ENCODE data around the gene DUS1L. TPM values are rescaled to one million over a fixed set of nuclear protein-coding genes. Genes with fewer than 3 reads are reported as not detected.

Gene DUS1L
- total RNA-seq, 1 experiment from 2014 or later, result 176 TPM

- no TSS peak for BruUV-seq (replicated peaks)
- ATAC-seq (no peak), DNase-seq (ENCODE audit: low read depth, low spot score) (no peak)
- no peaks in the 10 kb centered on the region for H3K9me2 ChIP-seq (ENCODE audit: insufficient read depth)
- H3K4me3 ChIP-seq (replicated peaks in 1 of 2; ENCODE audit: low read depth in 1 of 2, low read length in 2 of 2), result no peak overlapping the region
- H3K9ac ChIP-seq (ENCODE audit: low read length), result no peak overlapping the region
- no peaks in the 10 kb centered on the region for H3K36me3 ChIP-seq (ENCODE audit: control insufficient read depth in 1 of 2, insufficient read depth in 2 of 2, low read length in 2 of 2)
- no peaks in the 10 kb centered on the region for H3K79me2 ChIP-seq (ENCODE audit: insufficient read depth, low read length)
- H2AFZ ChIP-seq (ENCODE audit: low read depth, low read length, poor library complexity, severe bottlenecking), result no peak overlapping the region
- ChIA-PET POLR2A (interaction anchor here (0.6 kb wide), 1 partner anchor 50 kb away, joined by 3 read pairs; the partner anchor contains the start of genes CENPX and LRRC45), CTCF (no interaction called here), RAD21 (ENCODE audit: low non-redundant PET in 1 of 2, low total read pairs in 2 of 2, uncharacterized antibody in 2 of 2, unreplicated experiment in 2 of 2) (no interaction called here)
- H4K20me1 ChIP-seq (ENCODE audit: insufficient read depth), result peaks cover 2% of the 10 kb centered on the region; the same call in 1 of the 2 replicates
- no peaks in the 10 kb centered on the region for H3K9me3 ChIP-seq (ENCODE audit: control insufficient read depth in 1 of 2, insufficient read depth in 1 of 2, low read depth in 1 of 2, low read length in 2 of 2)
- intact Hi-C loops (cut with micrococcal nuclease), result no loop called here
- no peak overlapping the region for H3K4me2 ChIP-seq (ENCODE audit: low read length)
- TF ChIP-seq, protein P1, sequence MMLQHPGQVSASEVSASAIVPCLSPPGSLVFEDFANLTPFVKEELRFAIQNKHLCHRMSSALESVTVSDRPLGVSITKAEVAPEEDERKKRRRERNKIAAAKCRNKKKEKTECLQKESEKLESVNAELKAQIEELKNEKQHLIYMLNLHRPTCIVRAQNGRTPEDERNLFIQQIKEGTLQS (IDR thresholded peaks at IDR 0.05), result no peak
- TF ChIP-seq CBX3 (IDR thresholded peaks at IDR 0.05; ENCODE audit: low read depth) (no peak), SRF (IDR thresholded peaks at IDR 0.05; ENCODE audit: low read depth) (no peak), EGR1 (IDR thresholded peaks at IDR 0.05; ENCODE audit: low read depth) (no peak), POLR2AphosphoS5 (IDR thresholded peaks at IDR 0.05; ENCODE audit: low read depth, low read length) (no peak), CEBPB (IDR thresholded peaks at IDR 0.05; ENCODE audit: low read depth) (no peak), YY1 (IDR thresholded peaks at IDR 0.05; ENCODE audit: extremely low read depth, insufficient replicate concordance, low read depth, low read length) (no peak), POLR2A (IDR thresholded peaks at IDR 0.05; ENCODE audit: borderline replicate concordance, extremely low read depth, insufficient read depth, insufficient read length) (no peak)
- TF ChIP-seq, protein P2, sequence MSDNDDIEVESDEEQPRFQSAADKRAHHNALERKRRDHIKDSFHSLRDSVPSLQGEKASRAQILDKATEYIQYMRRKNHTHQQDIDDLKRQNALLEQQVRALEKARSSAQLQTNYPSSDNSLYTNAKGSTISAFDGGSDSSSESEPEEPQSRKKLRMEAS (IDR thresholded peaks at IDR 0.05), result no peak
- H3K4me1 ChIP-seq (ENCODE audit: control insufficient read depth in 1 of 2, insufficient read depth in 2 of 2, low read length in 2 of 2), result no peaks in the 10 kb centered on the region
- no peak overlapping the region for H3K27ac ChIP-seq (ENCODE audit: low read depth, low read length)
- H3K27me3 ChIP-seq (ENCODE audit: insufficient read depth, low read length), result no peaks in the 10 kb centered on the region
These were observed 7.2 kb upstream of the DUS1L start for GRCh38 chr17:82072827-82073226.

DNA sequence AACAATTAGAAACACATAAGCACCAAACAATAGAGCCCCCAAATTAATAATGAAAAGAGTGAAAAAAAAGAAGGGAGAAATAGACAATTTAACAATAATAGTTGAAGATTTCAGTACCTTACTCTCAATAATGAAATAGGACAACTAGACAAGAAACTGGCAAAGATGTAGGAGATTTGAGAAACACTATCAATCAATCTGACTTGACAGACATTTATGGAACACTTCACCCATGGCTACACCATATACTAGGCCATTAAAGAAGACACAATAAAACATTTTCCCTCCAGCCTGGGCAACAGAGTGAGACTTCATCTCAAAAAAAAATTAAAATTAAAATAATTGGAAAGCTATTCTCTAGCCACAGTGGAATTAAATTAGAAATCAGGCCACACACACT, 5.0 kb upstream of the DUS1L start:
- Histone ChIP-seq H3K36me3 (ENCODE audit: control insufficient read depth in 1 of 2, insufficient read depth in 2 of 2, low read length in 2 of 2) (no peaks in the 10 kb centered on the region), H3K9me3 (ENCODE audit: control insufficient read depth in 1 of 2, insufficient read depth in 1 of 2, low read depth in 1 of 2, low read length in 2 of 2) (no peaks in the 10 kb centered on the region), H3K9me2 (ENCODE audit: insufficient read depth) (no peaks in the 10 kb centered on the region), H3K27me3 (ENCODE audit: insufficient read depth, low read length) (no peaks in the 10 kb centered on the region), H4K20me1 (ENCODE audit: insufficient read depth) (no peaks in the 10 kb centered on the region), H3K4me3 (replicated peaks in 1 of 2; ENCODE audit: low read depth in 1 of 2, low read length in 2 of 2) (no peak overlapping the region), H2AFZ (ENCODE audit: low read depth, low read length, poor library complexity, severe bottlenecking) (no peak overlapping the region), H3K27ac (ENCODE audit: low read depth, low read length) (no peak overlapping the region), H3K4me2 (ENCODE audit: low read length) (no peak overlapping the region), H3K4me1 (ENCODE audit: control insufficient read depth in 1 of 2, insufficient read depth in 2 of 2, low read length in 2 of 2) (peaks cover 3 to 6% of the 10 kb centered on the region in 2 experiments; a peak in 3 of 4 replicates), H3K79me2 (ENCODE audit: insufficient read depth, low read length) (no peaks in the 10 kb centered on the region), H3K9ac (ENCODE audit: low read length) (no peak overlapping the region)
- TF ChIP-seq POLR2AphosphoS5 (IDR thresholded peaks at IDR 0.05; ENCODE audit: low read depth, low read length), result no peak
- TF ChIP-seq SP1 (IDR thresholded peaks at IDR 0.05; ENCODE audit: low read depth), result no peak
- TF ChIP-seq YY1 (IDR thresholded peaks at IDR 0.05; ENCODE audit: extremely low read depth, insufficient replicate concordance, low read depth, low read length), result no peak
- TF ChIP-seq, protein P3, sequence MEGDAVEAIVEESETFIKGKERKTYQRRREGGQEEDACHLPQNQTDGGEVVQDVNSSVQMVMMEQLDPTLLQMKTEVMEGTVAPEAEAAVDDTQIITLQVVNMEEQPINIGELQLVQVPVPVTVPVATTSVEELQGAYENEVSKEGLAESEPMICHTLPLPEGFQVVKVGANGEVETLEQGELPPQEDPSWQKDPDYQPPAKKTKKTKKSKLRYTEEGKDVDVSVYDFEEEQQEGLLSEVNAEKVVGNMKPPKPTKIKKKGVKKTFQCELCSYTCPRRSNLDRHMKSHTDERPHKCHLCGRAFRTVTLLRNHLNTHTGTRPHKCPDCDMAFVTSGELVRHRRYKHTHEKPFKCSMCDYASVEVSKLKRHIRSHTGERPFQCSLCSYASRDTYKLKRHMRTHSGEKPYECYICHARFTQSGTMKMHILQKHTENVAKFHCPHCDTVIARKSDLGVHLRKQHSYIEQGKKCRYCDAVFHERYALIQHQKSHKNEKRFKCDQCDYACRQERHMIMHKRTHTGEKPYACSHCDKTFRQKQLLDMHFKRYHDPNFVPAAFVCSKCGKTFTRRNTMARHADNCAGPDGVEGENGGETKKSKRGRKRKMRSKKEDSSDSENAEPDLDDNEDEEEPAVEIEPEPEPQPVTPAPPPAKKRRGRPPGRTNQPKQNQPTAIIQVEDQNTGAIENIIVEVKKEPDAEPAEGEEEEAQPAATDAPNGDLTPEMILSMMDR (IDR thresholded peaks at IDR 0.05 in 2 of 3, conservative IDR thresholded peaks at IDR 0.05 in 1 of 3; ENCODE audit: borderline replicate concordance in 1 of 3, insufficient read depth in 1 of 3, low read depth in 2 of 3, low read length in 2 of 3), result no peak
- no peak for TF ChIP-seq ZNF274 (IDR thresholded peaks at IDR 0.05; ENCODE audit: low read depth, low read length)
- no peak for TF ChIP-seq CEBPB (IDR thresholded peaks at IDR 0.05; ENCODE audit: low read depth)
- no peak for TF ChIP-seq EZH2 (IDR thresholded peaks at IDR 0.05)
- no peak for TF ChIP-seq EGR1 (IDR thresholded peaks at IDR 0.05; ENCODE audit: low read depth)
- TF ChIP-seq, protein P4, sequence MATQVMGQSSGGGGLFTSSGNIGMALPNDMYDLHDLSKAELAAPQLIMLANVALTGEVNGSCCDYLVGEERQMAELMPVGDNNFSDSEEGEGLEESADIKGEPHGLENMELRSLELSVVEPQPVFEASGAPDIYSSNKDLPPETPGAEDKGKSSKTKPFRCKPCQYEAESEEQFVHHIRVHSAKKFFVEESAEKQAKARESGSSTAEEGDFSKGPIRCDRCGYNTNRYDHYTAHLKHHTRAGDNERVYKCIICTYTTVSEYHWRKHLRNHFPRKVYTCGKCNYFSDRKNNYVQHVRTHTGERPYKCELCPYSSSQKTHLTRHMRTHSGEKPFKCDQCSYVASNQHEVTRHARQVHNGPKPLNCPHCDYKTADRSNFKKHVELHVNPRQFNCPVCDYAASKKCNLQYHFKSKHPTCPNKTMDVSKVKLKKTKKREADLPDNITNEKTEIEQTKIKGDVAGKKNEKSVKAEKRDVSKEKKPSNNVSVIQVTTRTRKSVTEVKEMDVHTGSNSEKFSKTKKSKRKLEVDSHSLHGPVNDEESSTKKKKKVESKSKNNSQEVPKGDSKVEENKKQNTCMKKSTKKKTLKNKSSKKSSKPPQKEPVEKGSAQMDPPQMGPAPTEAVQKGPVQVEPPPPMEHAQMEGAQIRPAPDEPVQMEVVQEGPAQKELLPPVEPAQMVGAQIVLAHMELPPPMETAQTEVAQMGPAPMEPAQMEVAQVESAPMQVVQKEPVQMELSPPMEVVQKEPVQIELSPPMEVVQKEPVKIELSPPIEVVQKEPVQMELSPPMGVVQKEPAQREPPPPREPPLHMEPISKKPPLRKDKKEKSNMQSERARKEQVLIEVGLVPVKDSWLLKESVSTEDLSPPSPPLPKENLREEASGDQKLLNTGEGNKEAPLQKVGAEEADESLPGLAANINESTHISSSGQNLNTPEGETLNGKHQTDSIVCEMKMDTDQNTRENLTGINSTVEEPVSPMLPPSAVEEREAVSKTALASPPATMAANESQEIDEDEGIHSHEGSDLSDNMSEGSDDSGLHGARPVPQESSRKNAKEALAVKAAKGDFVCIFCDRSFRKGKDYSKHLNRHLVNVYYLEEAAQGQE (IDR thresholded peaks at IDR 0.05; ENCODE audit: low read depth), result no peak
- TF ChIP-seq CBX3 (IDR thresholded peaks at IDR 0.05; ENCODE audit: low read depth), result no peak
- RAD21 ChIA-PET (ENCODE audit: low non-redundant PET in 1 of 2, low total read pairs in 2 of 2, uncharacterized antibody in 2 of 2, unreplicated experiment in 2 of 2), result no interaction called here
- no peak for ATAC-seq
- no peak for DNase-seq (ENCODE audit: low read depth, low spot score)
- POLR2A ChIA-PET, result interaction anchor here (0.7 kb wide), 1 partner anchor 33 kb away, joined by 3 read pairs; the partner anchor contains the start of gene DCXR
- CTCF ChIA-PET, result interaction anchor here (0.8 kb wide), 1 partner anchor 40 kb away, joined by 3 read pairs; no protein-coding TSS in a partner anchor
- BruUV-seq (replicated peaks), result no TSS peak
- intact Hi-C loops (cut with micrococcal nuclease), result no loop called here
